Measurements from ENCODE around the gene ALDH18A1.

DNA sequence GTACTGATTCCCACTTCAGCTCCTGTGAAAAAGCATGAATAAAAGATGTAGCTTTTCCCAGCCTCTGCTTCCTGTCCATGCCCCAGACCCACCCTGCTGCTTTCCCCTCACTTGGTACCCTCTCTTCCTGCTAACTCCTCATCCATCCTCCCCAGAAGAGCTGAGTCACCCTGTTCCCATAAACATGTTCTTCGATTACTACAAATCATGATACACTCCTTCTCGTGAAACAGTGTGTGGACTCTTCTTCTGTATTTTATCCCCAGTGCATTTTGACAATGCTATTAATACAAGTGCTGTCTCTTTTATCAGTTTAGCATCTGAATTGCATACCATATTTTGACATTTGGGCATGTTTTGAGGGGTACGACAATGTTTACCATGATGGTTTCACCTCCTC lies 49.6 kb downstream of the ALDH18A1 start:
- TF ChIP-seq, protein P1, sequence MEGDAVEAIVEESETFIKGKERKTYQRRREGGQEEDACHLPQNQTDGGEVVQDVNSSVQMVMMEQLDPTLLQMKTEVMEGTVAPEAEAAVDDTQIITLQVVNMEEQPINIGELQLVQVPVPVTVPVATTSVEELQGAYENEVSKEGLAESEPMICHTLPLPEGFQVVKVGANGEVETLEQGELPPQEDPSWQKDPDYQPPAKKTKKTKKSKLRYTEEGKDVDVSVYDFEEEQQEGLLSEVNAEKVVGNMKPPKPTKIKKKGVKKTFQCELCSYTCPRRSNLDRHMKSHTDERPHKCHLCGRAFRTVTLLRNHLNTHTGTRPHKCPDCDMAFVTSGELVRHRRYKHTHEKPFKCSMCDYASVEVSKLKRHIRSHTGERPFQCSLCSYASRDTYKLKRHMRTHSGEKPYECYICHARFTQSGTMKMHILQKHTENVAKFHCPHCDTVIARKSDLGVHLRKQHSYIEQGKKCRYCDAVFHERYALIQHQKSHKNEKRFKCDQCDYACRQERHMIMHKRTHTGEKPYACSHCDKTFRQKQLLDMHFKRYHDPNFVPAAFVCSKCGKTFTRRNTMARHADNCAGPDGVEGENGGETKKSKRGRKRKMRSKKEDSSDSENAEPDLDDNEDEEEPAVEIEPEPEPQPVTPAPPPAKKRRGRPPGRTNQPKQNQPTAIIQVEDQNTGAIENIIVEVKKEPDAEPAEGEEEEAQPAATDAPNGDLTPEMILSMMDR (conservative IDR thresholded peaks at IDR 0.05; ENCODE audit: low read length): no peak
- no peak for TF ChIP-seq EZH2phosphoT487 (IDR thresholded peaks at IDR 0.05; ENCODE audit: borderline replicate concordance, low read depth, low read length)

All from OCI-LY7 (cell line).